ENCODE data around the gene IL1R2. TPM values are rescaled to one million over a fixed set of nuclear protein-coding genes. Genes with fewer than 3 reads are reported as not detected.

IL1R2 gene
- polyA plus RNA-seq, 1 donor (not counting 4 experiments of a cell fraction or from before 2014, with no cell fraction given), result 57.3 TPM

- Histone ChIP-seq H3K9me3 (ENCODE audit: control insufficient read depth, low read depth, low read length) (peaks cover 6% of the 10 kb centered on the region), H3K4me1 (ENCODE audit: control insufficient read depth, extremely low read depth, insufficient read depth, low read length) (peaks cover 49% of the 10 kb centered on the region), H3K9me1 (ENCODE audit: control insufficient read depth, extremely low read depth, insufficient read depth, low read length) (no peaks in the 10 kb centered on the region), H3K79me2 (ENCODE audit: control insufficient read depth, insufficient read depth, low read length) (no peaks in the 10 kb centered on the region), H3K4me2 (ENCODE audit: control insufficient read depth, extremely low read depth, insufficient read depth, low read depth, low read length) (peak overlapping the region; percentile 11), H3K4me3 (ENCODE audit: control insufficient read depth in 2 of 3, extremely low read depth in 1 of 3, insufficient read depth in 2 of 3, low read depth in 1 of 3, low read length in 3 of 3) (no peak overlapping the region), H3K36me3 (ENCODE audit: control insufficient read depth in 2 of 2, extremely low read depth in 1 of 2, insufficient read depth in 2 of 2, low read length in 2 of 2) (no peaks in the 10 kb centered on the region), H4K20me1 (ENCODE audit: control insufficient read depth, extremely low read depth, insufficient read depth, low read length) (no peaks in the 10 kb centered on the region), H2AFZ (ENCODE audit: control insufficient read depth, low read length) (peak overlapping the region; percentile 72), H3K27me3 (ENCODE audit: control insufficient read depth, extremely low read depth, insufficient read depth, low read length) (no peaks in the 10 kb centered on the region), H3K9ac (ENCODE audit: control insufficient read depth, extremely low read depth, insufficient read depth, low read length) (no peak overlapping the region), H3K27ac (ENCODE audit: control insufficient read depth, insufficient read depth, low read length) (peak overlapping the region; percentile 13)
- FAIRE-seq (no peak), DNase-seq (ENCODE audit: low read depth, low spot score) (no peak)
- dilution Hi-C loops (cut with MboI; ENCODE audit: extremely low pct_ligation_motif_present, low sequenced_read_pairs), result no loop called here
- TF ChIP-seq, protein P1, sequence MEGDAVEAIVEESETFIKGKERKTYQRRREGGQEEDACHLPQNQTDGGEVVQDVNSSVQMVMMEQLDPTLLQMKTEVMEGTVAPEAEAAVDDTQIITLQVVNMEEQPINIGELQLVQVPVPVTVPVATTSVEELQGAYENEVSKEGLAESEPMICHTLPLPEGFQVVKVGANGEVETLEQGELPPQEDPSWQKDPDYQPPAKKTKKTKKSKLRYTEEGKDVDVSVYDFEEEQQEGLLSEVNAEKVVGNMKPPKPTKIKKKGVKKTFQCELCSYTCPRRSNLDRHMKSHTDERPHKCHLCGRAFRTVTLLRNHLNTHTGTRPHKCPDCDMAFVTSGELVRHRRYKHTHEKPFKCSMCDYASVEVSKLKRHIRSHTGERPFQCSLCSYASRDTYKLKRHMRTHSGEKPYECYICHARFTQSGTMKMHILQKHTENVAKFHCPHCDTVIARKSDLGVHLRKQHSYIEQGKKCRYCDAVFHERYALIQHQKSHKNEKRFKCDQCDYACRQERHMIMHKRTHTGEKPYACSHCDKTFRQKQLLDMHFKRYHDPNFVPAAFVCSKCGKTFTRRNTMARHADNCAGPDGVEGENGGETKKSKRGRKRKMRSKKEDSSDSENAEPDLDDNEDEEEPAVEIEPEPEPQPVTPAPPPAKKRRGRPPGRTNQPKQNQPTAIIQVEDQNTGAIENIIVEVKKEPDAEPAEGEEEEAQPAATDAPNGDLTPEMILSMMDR (optimal IDR thresholded peaks at IDR 0.05 in 1 of 3, IDR thresholded peaks at IDR 0.05 in 1 of 3, conservative IDR thresholded peaks at IDR 0.05 in 1 of 3; ENCODE audit: extremely low read depth in 1 of 3, insufficient read depth in 2 of 3, low read length in 3 of 3), result no peak
- TF ChIP-seq EZH2 (IDR thresholded peaks at IDR 0.05; ENCODE audit: low read length), result no peak
These were observed 30.9 kb upstream of the IL1R2 start for GRCh38 chr2:101960819-101961337.

DNA sequence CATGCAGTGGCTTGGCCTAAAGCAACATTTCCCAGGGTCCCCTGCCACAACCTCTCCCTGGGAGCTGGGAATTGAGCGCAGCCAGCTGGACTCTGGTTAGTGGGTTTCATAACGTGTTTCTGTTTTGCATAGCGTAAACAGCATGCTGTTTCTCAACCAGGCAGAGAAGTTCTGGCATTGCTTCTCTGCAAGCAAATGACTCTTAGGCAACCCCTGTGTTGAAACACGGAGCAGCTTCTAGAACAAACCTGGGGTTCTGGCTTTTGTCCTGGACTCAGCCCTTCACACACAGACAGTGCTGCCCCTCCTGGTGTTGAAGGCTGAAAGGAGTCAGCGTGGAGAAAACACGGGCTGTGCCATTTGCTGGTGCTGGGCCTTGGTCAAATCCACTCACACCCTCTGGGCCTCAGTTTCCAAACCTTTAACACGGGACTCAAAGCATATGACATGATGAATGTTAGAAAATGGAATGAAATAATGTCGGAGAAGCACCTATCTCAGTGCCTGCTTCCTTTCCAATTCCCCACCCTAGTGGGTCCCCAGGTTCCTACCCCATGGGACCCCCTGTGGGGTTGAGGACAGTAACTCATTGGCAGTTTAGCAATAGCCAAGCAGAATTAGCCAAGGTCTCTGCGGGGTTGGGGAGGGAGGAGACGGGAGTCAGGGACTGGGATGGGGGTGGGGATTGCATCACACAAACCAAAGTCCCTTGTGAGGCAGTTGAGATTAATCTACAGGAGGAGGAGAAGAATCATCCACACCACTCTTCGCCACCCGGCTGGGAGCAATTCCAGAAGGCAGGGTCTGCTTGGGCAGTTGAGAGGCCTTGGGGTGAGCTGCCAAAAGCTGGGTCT, 30.2 kb upstream of the IL1R2 start:
- H3K4me1 ChIP-seq (ENCODE audit: control insufficient read depth, extremely low read depth, insufficient read depth, low read length), result peaks cover 49% of the 10 kb centered on the region
- peak; percentile 67 for FAIRE-seq
- H2AFZ ChIP-seq (ENCODE audit: control insufficient read depth, low read length), result peak overlapping the region; percentile 51
- no peaks in the 10 kb centered on the region for H3K79me2 ChIP-seq (ENCODE audit: control insufficient read depth, insufficient read depth, low read length)
- dilution Hi-C loops (cut with MboI; ENCODE audit: extremely low pct_ligation_motif_present, low sequenced_read_pairs), result no loop called here
- H3K4me3 ChIP-seq (ENCODE audit: control insufficient read depth in 2 of 3, extremely low read depth in 1 of 3, insufficient read depth in 2 of 3, low read depth in 1 of 3, low read length in 3 of 3), result no peak overlapping the region
- H3K36me3 ChIP-seq (ENCODE audit: control insufficient read depth in 2 of 2, extremely low read depth in 1 of 2, insufficient read depth in 2 of 2, low read length in 2 of 2), result no peaks in the 10 kb centered on the region
- DNase-seq (ENCODE audit: low read depth, low spot score), result no peak
- no peaks in the 10 kb centered on the region for H3K27me3 ChIP-seq (ENCODE audit: control insufficient read depth, extremely low read depth, insufficient read depth, low read length)
- H4K20me1 ChIP-seq (ENCODE audit: control insufficient read depth, extremely low read depth, insufficient read depth, low read length), result no peaks in the 10 kb centered on the region
- H3K27ac ChIP-seq (ENCODE audit: control insufficient read depth, insufficient read depth, low read length), result no peak overlapping the region
- peak overlapping the region; percentile 11 for H3K4me2 ChIP-seq (ENCODE audit: control insufficient read depth, extremely low read depth, insufficient read depth, low read depth, low read length)
- TF ChIP-seq EZH2 (IDR thresholded peaks at IDR 0.05; ENCODE audit: low read length), result no peak
- TF ChIP-seq, protein P1 (optimal IDR thresholded peaks at IDR 0.05 in 1 of 3, IDR thresholded peaks at IDR 0.05 in 1 of 3, conservative IDR thresholded peaks at IDR 0.05 in 1 of 3; ENCODE audit: extremely low read depth in 1 of 3, insufficient read depth in 2 of 3, low read length in 3 of 3), result no peak
- no peaks in the 10 kb centered on the region for H3K9me1 ChIP-seq (ENCODE audit: control insufficient read depth, extremely low read depth, insufficient read depth, low read length)
- H3K9ac ChIP-seq (ENCODE audit: control insufficient read depth, extremely low read depth, insufficient read depth, low read length), result no peak overlapping the region
- peaks cover 5% of the 10 kb centered on the region for H3K9me3 ChIP-seq (ENCODE audit: control insufficient read depth, low read depth, low read length)

Data from keratinocyte (primary cell).